NCI-H524 (cell line): Measurements from ENCODE around the gene RCN2.
"Not testable (repeated sequence)": the region's sequence is repeated elsewhere in the genome, so short reads cannot be mapped to it uniquely, and the experiment has no call there.

Source experiments
- DNase-seq, 2 experiments: peaks; one replicate each; lab custom pipeline; 2025; lab: John Stamatoyannopoulos, UW

The RCN2 gene

GRCh38 chr15:76931397-76932134 is at the start of gene RCN2:
TSS of gene RCN2 (plus strand) at chr15:76931749. CDS start at chr15:76931842, 93 bp downstream.
- DNase-seq: peak; percentile 89 to 95

DNA sequence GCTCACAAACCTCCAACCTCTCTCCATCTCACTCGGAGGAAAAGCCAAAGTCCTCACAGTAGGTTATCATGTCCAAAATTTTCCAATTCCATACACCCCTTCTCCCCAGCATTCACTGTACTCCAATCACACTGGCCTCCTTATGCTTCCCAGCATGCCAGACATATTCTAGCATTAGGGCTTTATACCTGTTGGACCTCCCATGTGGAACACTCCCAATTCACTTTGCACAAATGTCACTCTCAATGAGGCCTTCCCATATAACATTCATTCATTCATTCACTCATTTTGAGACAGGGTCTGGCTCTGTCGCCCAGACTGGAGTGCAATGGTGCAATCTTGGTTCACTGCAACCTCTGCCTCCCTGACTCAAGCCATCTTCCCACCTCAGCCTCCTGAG is 46.3 kb upstream of the RCN2 start:
- no peak for DNase-seq

DNA sequence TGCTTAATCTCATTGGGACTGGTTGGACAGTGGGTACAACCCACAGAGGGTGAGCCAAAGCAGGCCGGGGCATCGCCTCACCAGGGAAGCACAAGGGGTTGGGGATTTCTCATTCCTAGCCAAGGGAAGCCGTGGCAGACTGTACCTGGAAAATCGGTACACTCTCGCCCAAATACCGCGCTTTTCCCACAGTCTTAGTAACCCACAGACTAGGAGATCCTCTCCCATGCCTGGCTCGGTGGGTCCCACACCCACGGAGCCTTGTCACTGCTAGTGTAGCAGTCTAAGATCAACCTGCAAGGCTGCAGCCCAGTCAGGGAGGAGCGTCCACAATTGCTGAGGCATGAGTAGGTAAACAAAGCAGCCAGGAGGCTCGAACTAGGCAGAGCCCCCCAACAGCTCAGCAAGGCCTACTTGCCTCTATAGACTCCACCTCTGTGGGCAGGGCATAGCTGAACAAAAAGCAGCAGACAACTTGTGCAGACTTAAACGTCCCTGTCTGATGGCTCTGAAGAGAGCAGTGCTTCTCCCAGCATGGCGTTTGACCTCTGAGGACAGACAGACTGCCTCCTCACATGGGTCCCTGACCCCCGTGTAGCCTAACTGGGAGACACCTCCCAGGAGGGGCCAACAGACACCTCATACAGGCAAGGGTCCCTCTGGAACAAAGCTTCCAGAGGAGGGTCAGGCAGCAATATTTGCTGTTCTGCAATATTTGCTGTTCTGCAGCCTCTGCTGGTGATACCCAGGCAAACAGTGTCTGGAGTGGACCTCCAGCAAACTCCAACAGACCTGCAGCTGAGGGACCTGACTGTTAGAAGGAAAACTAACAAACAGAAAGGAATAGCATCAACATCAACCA is 44.0 kb upstream of the RCN2 start:
- DNase-seq: not testable (repeated sequence)

GRCh38 chr15:76892836-76893235 is 38.7 kb upstream of the RCN2 start:
- not testable (repeated sequence) for DNase-seq

- DNase-seq: no peak
Measured at GRCh38 chr15:76894174-76894573, 37.4 kb upstream of the RCN2 start.

GRCh38 chr15:76898102-76898501 is 33.4 kb upstream of the RCN2 start:
- DNase-seq: no peak

- DNase-seq: not testable (repeated sequence)
Measured at GRCh38 chr15:76899176-76899930, 32.2 kb upstream of the RCN2 start.

GRCh38 chr15:76899931-76900310 is 31.6 kb upstream of the RCN2 start:
- not testable (repeated sequence) for DNase-seq

- no peak for DNase-seq
Measured at GRCh38 chr15:76901965-76902364, 29.6 kb upstream of the RCN2 start.

DNA sequence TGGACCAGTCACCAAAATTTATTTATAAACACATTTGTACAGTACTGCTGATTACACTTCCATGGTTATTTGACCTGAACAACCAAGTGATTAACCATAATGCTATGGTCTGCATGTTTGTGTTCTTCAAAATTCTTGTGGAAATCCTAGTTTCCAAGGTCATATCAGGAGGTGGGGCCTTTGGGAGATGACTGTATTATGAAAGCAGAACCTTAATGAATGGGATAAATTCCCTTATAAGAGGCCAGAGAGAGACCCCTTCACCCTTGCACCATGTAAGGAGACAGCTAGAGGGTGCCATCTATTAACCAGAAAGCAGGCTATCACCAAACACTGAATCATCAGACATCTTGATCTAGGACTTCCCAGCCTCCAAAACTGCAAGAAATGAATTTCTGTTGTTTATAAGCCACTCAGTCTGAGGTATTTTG is 28.3 kb upstream of the RCN2 start:
- DNase-seq: peak; percentile 43 to 59

GRCh38 chr15:76904461-76905012 is 27.0 kb upstream of the RCN2 start:
- DNase-seq: peak; percentile 62 to 74

DNA sequence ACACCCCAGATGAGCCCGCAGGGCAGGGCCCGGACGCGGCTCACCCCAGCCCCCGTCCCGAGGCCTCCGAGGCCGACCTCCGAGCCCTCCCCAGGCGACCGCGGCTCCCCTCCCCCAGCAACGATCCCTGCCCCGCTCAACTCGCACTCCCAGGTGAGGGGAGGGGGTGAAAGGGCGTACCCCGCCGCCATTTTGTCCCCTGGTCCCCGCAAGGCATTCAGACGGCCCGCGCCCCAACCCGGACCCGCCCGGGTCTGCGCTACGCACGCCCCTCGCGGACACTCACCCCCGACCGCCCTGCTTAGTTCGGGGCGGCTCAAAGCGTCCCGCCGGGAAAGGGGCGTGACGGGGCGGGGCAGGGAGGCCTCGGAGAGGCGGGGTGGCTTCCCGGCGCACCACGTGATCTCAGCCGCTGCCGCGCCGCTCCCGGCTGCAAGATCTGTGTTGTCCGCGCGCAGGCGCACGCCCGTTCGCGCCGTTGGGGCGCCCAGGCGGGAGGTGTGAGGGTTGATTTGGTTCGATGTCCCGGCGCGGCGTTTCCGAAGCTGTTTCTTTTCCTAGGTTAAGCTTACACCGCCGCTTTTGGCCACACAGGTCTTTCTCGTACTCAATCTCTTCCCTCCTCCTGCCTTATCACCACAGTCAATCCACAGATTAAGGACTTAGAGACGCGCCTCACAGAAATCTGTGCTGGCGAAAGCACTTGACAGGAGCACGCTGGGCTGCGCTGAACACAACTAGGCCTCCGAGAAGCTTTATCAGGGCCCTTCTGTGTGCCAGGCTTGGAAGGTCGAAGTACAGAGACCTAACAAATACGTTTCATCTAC is 26.3 kb upstream of the RCN2 start, which contains the start of gene SCAPER:
Gene SCAPER, minus strand, starts transcription at position 328 of the 827 bp plus-strand sequence. CDS start 21,523 bp downstream, outside the sequence.
- DNase-seq: peak; percentile 89 to 95

DNA sequence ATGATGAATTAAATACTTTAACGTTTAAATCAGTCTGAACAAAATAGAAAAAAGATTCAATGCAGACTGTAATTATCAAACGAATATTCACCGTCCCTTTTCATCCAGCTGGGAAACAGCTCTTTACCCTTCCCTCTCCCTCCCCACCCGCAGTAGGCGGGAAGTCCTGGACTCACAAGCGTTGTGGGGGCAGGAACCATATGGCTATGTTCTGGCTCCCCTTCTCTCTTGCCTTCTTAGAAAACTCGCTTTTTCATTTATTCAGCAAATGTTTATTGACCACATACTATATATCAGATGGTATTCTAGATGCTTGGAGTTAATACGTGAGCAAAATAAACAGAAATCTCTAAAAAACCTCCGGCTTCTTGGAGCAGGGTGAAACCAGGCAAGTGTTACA is 25.7 kb upstream of the RCN2 start:
- DNase-seq: peak in 1 of 2 experiments; percentile 79

DNA sequence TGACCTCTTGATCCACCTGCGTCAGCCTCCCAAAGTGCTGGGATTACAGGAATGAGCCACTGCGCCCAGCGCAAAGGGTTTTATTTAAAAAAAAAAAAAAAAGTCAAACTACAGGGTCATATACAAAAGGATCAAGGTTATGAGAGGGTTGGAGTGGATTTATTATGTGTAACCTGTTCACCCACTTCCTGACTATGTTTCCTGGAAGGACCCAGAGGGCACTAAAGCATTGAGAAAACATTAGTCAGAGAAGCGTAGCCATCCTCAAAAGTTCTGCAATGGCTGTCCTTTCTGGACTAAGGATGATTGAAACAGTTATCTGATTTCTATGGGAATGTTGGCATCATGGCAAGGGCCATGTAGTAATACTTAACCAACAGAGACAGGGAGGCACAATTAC is 19.1 kb upstream of the RCN2 start:
- no peak for DNase-seq

DNA sequence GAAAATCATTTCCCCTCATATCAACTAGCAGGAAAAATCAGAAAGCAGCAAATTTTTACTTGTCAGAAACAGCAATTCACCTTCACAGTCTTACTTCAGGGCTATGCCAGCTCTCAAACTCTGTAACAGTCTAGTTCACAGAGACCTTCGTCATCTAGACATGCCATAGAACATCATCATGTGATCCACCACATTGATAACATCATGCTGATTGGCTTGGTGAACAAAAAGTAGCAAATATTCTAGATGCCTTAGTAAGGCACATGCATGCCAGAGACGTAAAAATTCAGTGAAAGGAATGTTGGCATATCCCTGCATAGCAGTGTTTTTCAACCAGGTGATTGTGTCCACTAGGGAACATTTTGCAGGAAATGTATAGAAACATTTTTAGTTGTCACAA is 17.8 kb upstream of the RCN2 start:
- DNase-seq: no peak

DNA sequence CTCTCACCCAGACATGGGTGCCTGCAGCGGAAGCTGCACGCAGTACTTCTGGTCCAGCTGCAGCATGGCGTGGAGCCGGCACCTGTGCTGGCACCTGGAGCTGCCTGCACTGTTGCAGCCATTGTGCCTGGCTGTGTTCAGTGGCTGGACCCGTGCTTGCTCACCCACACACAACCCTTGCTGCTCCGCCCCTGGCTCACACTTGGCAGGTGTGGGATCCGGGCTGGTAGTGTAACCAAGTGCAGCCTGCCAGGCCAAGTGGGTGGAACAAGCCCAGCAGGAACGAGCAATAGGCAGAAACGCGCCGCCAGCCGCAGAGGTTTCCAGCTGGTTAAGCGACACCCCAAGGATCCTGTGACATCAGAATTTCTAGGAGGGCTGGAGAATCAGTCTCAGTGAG is 15.2 kb upstream of the RCN2 start:
- DNase-seq: no peak

DNA sequence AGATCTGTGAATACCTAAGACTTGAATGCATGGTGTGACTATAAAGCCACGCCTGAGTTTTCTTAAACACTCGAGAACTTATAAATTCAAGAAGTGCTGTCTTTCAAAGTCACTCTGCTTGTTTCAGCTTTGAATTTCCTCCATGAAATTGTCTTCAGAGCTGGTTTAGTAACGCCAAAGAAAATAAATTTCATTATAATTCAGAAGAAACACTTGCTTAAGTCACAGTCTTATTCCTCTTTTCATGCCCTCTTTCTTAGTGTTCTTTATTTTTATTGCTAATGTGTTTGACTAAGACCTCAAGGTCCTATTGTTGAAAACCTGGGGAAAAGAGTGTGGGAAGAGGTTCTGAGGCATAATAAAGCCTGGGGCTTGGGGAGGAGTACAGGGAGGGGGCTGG is 3.3 kb upstream of the RCN2 start:
- DNase-seq: no peak

DNA sequence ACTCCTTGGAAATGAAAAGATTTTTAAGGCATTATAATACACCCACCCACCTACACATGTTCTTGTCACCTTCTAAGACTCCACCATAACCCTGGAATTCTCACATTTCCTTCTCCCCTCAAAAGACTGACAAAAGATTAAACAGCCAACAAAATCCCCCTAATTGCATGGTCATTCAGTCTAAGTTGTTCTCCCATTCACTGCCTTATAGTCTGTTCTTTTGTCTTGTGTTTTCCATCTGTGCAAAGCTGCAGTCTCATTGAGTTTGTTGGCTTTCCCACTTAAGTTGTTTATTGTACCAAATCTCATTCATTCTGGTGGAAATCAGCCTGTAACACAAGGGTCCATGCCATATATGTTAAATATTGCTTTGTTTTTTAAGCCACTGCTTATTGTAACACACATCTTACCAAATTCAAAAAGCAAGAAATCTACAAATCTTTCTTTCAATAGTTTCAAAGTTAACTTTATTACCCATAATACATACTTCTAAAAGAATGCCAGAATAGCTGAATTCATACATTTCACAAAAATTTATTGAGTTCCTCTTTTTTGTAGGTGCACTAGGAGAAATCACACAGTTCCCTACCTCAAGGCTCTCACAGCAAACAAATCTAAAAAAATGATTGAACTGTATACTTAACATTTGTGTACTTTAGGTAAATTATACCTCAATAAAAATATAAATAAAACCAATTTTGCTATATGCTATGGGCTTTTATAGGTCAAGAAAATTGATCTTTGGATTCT is 2.4 kb upstream of the RCN2 start:
- DNase-seq: no peak

DNA sequence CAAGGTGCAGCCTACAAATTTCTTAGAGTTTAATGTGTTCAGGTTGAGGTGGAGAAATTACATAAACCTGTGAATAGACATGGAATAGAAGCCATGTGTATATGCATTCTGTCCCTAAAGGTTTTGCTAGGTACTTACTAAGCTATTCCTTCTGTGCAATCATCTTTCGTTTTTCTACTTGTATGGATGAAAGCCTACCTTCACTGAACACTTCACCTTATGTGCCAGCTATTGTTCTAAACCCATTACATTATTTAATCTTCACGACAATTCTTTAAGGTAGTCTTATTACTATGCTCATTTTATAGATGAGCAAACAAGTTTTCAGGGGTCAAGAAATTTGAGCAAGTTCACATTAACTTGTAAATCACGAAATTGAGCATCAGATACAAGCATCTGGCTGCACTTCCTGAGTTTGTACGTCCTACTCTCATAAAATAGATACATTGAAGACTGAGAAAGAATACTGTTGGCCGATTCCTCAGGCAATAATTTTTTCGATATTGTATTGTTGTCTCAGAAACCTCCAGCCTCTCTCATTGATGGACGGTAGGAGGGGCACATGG is 635 bp upstream of the RCN2 start:
- peak in 1 of 2 experiments; percentile 39 for DNase-seq
